HFF-Myc (cell line): ENCODE measurements around the gene CCDC174.

ENCODE experiments used
- DNase-seq: peaks from one replicate; pipeline ENCODE4 v3.0.0-alpha.2; 2011; ENCODE audit warnings: low read depth; ENCODE audit errors: extremely low read depth
- H3K4me3 ChIP-seq: replicated peaks from 2 replicates; pipeline ENCODE4 v1.5.1; 2011; ENCODE audit warnings: low read depth, mild to moderate bottlenecking, control low read depth, low read length
- TF ChIP-seq, protein P1 (sequence below): IDR thresholded peaks from 2 replicates; pipeline ENCODE4 v1.5.1; 2012; ENCODE audit warnings: mild to moderate bottlenecking, low read depth, low read length, control low read depth; ENCODE audit errors: missing control alignments

Gene CCDC174

DNA sequence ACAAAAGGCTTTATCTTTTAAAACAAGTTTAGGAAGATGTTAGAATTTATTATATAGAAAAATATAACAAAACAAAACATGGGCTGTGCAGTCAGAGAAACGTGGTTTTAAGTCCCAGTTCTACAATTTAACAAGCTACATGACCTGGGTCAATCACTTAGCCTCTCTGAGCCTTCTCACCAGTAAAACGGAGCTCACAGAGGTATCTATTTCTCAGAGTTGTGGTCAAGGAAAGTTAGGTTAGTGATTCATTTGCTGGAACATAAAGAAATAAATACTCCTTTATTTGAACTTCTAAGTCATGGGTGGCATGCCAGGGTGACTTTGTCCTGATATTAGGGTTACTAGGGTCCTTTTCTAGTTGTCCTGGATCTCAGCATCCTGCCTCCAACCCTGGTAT, 10.8 kb upstream of the CCDC174 start:
- no peak overlapping the region for H3K4me3 ChIP-seq
- TF ChIP-seq, protein P1, sequence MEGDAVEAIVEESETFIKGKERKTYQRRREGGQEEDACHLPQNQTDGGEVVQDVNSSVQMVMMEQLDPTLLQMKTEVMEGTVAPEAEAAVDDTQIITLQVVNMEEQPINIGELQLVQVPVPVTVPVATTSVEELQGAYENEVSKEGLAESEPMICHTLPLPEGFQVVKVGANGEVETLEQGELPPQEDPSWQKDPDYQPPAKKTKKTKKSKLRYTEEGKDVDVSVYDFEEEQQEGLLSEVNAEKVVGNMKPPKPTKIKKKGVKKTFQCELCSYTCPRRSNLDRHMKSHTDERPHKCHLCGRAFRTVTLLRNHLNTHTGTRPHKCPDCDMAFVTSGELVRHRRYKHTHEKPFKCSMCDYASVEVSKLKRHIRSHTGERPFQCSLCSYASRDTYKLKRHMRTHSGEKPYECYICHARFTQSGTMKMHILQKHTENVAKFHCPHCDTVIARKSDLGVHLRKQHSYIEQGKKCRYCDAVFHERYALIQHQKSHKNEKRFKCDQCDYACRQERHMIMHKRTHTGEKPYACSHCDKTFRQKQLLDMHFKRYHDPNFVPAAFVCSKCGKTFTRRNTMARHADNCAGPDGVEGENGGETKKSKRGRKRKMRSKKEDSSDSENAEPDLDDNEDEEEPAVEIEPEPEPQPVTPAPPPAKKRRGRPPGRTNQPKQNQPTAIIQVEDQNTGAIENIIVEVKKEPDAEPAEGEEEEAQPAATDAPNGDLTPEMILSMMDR: no peak
- no peak for DNase-seq

DNA sequence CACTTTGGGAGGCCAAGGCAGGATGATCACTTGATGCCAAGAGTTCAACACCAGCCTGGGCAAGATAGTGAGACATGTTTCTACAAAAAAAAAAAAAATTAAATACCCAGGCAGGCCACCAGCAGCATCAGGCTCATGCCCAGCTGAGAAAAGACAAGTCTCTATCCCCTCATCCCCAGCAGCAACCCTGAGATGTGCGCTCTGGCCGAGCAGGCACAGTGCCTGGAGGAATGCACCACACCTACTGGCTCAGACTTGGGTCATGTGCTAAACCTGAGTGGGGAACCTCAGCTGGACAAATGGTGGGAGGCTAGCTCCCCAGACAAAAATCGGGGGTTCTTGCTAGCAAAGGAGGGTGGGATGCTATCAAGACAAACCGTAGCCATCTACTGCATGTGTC, 10.2 kb upstream of the CCDC174 start:
- no peak overlapping the region for H3K4me3 ChIP-seq
- TF ChIP-seq, protein P1: no peak
- DNase-seq: no peak

DNA sequence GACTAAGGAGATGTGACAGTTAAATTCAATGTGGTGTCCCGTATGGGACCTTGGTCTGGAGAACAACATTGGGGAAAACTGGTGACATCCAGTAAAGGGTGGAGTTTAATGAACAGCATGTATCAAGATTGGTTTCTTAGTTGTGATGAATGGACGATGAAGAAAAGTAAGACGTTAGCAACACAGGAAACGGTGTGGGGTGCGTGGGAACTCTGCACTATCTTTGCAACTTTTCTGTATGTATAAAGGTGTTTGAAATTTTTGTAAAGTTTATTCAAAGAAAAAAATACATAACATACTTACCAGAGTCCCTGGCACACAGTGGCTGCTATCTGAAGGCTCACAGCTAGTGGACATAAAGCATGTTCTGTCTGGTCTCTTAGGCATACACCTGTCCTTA, 6.1 kb upstream of the CCDC174 start:
- no peak for DNase-seq
- no peak overlapping the region for H3K4me3 ChIP-seq
- TF ChIP-seq, protein P1: no peak

DNA sequence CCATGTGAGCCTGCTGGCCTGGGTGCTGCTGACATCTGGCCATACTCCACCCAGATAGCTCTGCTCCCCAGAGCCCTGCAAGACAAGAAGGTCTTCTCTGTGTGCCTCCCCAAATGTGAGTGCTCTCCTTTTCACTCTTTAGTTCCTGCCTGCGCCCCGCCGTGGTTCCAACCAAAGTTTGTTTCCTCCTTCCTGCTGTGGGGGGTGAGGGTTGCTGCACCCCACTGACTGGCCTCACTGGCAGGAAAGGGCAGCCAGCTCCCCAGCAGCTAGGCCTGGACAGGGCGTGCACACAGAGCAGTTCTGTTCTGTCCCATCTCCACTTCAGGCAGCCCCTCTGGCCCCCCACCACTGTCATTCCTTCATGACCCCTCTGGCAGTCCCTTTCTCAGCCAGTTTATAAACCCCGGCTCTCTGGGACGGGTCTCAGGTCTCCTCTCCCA, 5.4 kb upstream of the CCDC174 start:
- DNase-seq: no peak
- TF ChIP-seq, protein P1: no peak

DNA sequence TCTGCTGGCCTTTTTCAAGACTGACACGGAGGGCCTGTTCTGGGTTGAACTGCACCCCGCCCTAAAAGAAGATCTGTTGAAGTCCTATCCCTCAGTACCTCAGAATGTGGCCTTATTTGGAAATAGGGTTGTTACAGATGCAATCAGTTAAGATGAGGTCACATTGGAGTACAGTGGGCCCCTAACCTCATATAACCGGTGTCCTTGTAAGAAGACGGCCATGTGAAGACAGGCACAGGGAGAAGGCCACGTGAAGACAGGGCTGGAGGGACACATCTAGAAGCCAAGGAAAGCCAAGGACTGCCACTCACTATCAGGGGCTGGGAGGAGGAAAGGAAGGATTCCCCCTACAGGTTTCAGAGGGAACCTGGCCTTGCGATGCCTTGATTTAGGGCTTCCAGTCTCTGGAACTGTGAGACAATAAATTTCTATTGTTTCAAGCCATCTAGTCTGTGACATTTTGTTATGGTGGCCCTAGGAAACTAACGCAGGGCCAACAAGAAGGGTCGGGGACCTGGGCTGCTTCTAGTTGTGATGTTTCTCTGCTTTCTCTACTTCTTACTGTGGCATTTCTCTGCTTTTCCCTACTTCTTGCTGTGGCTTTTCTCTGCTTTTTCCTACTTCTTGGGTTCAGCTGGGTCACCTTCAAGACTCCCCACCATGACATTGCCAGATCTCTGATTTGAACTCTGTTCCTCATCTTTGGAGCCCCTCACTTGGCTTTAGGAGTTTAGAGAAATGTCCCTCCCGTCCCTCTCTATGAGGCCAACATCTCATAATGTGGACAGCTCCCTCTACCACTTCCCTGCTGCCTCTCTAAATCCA, 4.8 kb upstream of the CCDC174 start:
- TF ChIP-seq, protein P1: peak; percentile 16
- no peak overlapping the region for H3K4me3 ChIP-seq
- no peak for DNase-seq

More for the DNA sequence above, 5.4 kb upstream of the CCDC174 start:
- H3K4me3 ChIP-seq: no peak overlapping the region

DNA sequence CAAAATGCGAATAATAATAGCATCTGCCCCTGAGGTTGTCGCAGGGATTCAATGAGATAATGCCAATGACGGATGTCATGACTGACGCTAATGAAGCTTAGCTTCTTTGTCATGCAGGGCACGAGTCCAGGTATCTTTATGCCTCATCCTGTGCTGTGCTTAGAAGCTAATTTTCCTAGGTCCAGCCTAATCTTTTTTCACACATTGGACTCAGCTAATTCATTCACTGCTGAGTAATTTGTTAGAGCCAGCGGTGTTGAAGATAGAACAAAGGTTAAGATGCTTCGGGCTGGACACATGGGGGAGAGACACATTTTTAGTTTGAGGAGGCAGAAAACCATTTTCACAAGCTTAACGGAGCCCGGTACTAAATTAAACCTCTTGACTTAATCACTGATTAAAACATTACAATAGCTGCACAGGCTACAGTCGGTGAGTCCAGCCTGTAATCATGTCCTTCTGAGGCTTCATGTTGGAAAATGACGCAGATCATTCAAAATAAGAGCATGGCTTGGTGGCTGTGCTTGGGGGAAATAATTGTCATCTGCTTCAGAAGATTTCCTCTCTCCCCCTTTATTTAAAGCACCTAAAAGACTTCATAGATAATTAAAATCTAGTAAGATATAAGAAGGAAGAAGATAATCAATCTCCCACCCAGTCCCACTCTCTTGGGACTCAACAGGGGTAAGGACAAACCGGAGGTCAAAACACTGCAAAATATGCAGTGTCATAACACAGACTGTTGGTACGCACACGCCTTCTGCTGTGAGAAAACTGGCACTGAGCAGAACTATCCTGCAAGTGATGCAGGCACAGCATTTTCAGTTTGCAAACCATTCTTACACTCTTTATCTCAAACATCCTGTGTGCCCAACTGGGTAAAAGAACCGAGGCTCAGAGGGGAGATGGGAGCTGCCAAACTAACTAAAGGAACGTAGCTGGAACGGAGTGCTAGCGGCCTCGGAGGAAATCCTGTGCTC, 3.3 kb upstream of the CCDC174 start:
- TF ChIP-seq, protein P1: no peak
- no peak overlapping the region for H3K4me3 ChIP-seq
- no peak for DNase-seq
